MCF 10A (cell line): ENCODE data around the gene ARPP21. TPM values are rescaled to one million over a fixed set of nuclear protein-coding genes. Genes with fewer than 3 reads are reported as not detected.

Source experiments
- BruUV-seq: library from RNA; stranded (reverse); fragments of 400-500 nt; replicated peaks from 2 replicates; lab custom pipeline; 2021; lab: Mats Ljungman, UMichigan
- CTCF ChIA-PET: fragments of 300-600 bp; sonication (Branson Sonifier 250); formaldehyde crosslinking; extraction: SDS; loops from one replicate; lab custom pipeline; 2021; ENCODE audit warnings: antibody characterized with exemption, inconsistent platforms; lab: Yijun Ruan, JAX
- POLR2A ChIA-PET: fragments of 300-600, 350-650 bp; sonication (Branson Sonifier 250); formaldehyde crosslinking; extraction: SDS; loops from one replicate; lab custom pipeline; 2020; ENCODE audit warnings: antibody characterized with exemption, inconsistent platforms; lab: Yijun Ruan, JAX
- DNase-seq: peaks from one replicate; pipeline ENCODE4 v3.0.0-alpha.2; 2018; ENCODE audit not compliant: unreplicated experiment
- H3K27ac Mint-ChIP-seq: one replicate; pipeline ENCODE4 v1.8.0; 2022; ENCODE audit warnings: mild to moderate bottlenecking, low read depth, mixed read lengths; ENCODE audit not compliant: unreplicated experiment
- H3K27me3 Mint-ChIP-seq: one replicate; pipeline ENCODE4 v1.8.0; 2022; ENCODE audit warnings: mixed read lengths; ENCODE audit not compliant: insufficient read depth, unreplicated experiment
- H3K36me3 Mint-ChIP-seq: one replicate; pipeline ENCODE4 v1.8.0; 2022; ENCODE audit warnings: mild to moderate bottlenecking, moderate library complexity, mixed read lengths; ENCODE audit not compliant: insufficient read depth, unreplicated experiment
- H3K4me1 Mint-ChIP-seq: one replicate; pipeline ENCODE4 v1.8.0; 2022; ENCODE audit warnings: mixed read lengths; ENCODE audit not compliant: insufficient read depth, unreplicated experiment
- H3K4me3 Mint-ChIP-seq: one replicate; pipeline ENCODE4 v1.8.0; 2022; ENCODE audit warnings: mild to moderate bottlenecking, moderate library complexity, mixed read lengths; ENCODE audit not compliant: unreplicated experiment
- H3K9me3 Mint-ChIP-seq: one replicate; pipeline ENCODE4 v1.8.0; 2022; ENCODE audit warnings: mixed read lengths; ENCODE audit not compliant: unreplicated experiment
- intact Hi-C: fragments of 100-400 bp; cut with micrococcal nuclease; formaldehyde crosslinking; loops from 2 replicates; pipeline ENCODE4 v1.14.1; 2022
- total RNA-seq: library from RNA; stranded (reverse); gene quantifications from 2 replicates; pipeline ENCODE4 v1.2.3, GENCODE V29; 2022
- TF ChIP-seq, protein P1 (sequence below): fragments of 200-600 bp; IDR thresholded peaks from one replicate; pipeline ENCODE4 v1.8.0; 2022; ENCODE audit warnings: antibody characterized with exemption, mild to moderate bottlenecking; ENCODE audit not compliant: unreplicated experiment

ARPP21 gene
- total RNA-seq, 1 experiment from 2014 or later, result not detected

DNA sequence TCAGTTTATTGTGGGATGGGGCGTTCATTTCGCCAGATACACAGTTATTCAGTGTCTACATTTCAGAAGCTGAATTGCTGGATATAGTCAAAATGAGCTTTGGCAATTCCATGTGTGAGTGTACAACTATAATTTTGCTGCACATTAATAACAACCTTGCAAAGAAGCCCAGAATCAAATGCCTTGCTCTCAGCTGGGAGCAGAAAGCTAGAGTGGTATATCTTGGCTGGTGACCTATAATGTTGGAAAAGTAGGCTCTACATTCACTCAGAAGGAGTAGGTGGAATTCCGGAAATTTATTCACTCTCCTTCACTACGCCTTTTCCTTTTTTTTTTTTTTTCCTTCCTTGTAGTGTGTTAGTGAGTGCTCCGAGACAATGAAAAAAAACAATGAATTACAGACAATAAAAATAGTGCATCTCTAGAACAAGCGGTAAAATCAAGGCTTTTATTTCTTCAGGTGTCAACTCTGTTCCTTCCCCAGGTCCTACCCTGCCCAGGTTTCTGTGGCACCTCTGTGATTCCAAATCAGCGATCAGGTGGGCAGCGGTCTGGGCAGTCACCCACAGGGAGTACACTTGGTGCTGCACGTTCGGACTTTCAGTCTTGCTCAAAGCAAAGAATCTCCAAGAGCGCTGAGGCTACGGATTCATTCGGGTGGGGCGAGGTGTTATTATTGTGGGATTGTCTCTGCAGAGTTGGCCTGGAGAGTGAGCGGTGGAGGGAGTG is 910 bp upstream of the ARPP21 start:
- Mint-ChIP-seq H3K4me1 (peaks cover 6% of the 10 kb centered on the region), H3K9me3 (no peaks in the 10 kb centered on the region), H3K27ac (no peak overlapping the region), H3K27me3 (peaks cover 94% of the 10 kb centered on the region), H3K36me3 (no peaks in the 10 kb centered on the region), H3K4me3 (no peak overlapping the region)
- ChIA-PET CTCF (interaction anchor here (0.6 kb wide), 1 partner anchor 37 kb away, joined by 3 read pairs; no protein-coding TSS in a partner anchor), POLR2A (interaction anchor here (0.6 kb wide), 1 partner anchor 86 kb away, joined by 3 read pairs; no protein-coding TSS in a partner anchor)
- intact Hi-C loops, result no loop called here
- TF ChIP-seq, protein P1, sequence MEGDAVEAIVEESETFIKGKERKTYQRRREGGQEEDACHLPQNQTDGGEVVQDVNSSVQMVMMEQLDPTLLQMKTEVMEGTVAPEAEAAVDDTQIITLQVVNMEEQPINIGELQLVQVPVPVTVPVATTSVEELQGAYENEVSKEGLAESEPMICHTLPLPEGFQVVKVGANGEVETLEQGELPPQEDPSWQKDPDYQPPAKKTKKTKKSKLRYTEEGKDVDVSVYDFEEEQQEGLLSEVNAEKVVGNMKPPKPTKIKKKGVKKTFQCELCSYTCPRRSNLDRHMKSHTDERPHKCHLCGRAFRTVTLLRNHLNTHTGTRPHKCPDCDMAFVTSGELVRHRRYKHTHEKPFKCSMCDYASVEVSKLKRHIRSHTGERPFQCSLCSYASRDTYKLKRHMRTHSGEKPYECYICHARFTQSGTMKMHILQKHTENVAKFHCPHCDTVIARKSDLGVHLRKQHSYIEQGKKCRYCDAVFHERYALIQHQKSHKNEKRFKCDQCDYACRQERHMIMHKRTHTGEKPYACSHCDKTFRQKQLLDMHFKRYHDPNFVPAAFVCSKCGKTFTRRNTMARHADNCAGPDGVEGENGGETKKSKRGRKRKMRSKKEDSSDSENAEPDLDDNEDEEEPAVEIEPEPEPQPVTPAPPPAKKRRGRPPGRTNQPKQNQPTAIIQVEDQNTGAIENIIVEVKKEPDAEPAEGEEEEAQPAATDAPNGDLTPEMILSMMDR, result no peak
- no TSS peak for BruUV-seq
- DNase-seq, result no peak

- no peaks in the 10 kb centered on the region for H3K36me3 Mint-ChIP-seq
- no peaks in the 10 kb centered on the region for H3K9me3 Mint-ChIP-seq
- H3K4me3 Mint-ChIP-seq, result no peak overlapping the region
- ChIA-PET POLR2A (no interaction called here), CTCF (no interaction called here)
- no TSS peak for BruUV-seq
- TF ChIP-seq, protein P1, result no peak
- DNase-seq, result no peak
- H3K4me1 Mint-ChIP-seq, result peaks cover 6% of the 10 kb centered on the region
- intact Hi-C loops, result no loop called here
- H3K27ac Mint-ChIP-seq, result no peak overlapping the region
- peaks cover 94% of the 10 kb centered on the region for H3K27me3 Mint-ChIP-seq
Observed at GRCh38 chr3:35638980-35639253, 408 bp upstream of the ARPP21 start.

DNA sequence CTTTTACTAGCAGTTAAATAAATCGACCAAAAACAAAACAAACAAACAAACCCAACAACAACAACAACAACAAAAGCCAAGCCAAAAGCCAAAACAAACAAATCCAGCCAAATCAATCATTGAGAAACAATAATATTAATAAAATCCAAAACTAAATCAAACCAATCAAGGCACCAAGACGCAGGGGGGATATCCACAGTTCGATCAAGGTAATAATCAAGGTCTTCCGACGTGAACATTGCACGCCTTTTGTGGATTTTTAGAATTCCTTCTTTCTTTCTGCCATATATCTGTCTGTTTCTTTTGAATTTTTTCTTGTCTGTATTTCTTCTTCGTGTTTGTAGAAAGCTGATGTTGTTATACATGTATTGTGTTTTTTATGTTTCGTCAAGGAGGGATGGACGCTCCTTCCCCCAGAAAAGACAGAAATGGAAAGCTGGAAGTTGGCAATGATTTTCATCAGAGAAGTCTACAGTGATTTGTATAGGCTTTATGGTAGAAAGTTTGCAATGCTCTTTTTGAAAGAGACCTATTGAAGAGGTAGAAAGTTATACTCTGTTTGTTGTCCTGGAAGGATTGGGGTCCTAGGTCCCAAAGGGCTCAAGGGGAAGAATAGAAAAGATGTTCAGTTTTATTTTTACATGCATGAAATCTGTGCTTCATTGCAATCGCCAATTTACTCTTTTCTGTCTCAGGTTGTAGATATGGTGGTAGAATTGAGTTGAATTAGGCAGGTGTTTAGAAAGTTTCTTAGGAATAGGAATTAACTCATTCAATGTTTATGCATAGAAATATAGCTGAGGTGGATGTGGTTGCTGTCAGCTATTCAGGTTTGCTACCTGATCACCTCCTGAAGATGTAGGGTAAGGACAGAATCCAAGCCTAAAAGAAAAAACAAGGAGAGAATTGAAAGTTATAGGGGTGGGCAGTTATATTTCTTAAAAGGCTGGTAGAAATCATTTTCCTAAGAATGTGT is 1.2 kb downstream of the ARPP21 start:
- Mint-ChIP-seq H3K4me1 (peaks cover 6% of the 10 kb centered on the region), H3K27me3 (peaks cover 99% of the 10 kb centered on the region), H3K9me3 (no peaks in the 10 kb centered on the region), H3K27ac (no peak overlapping the region), H3K36me3 (no peaks in the 10 kb centered on the region), H3K4me3 (no peak overlapping the region)
- TF ChIP-seq, protein P1, result no peak
- intact Hi-C loops, result no loop called here
- no TSS peak for BruUV-seq
- no peak for DNase-seq
- POLR2A ChIA-PET, result no interaction called here
- CTCF ChIA-PET, result interaction anchor here (0.7 to 0.8 kb wide), 2 partner anchors 322 to 1629 kb away, joined by 3 read pairs; no protein-coding TSS in a partner anchor

- Mint-ChIP-seq H3K4me1 (peaks cover 6% of the 10 kb centered on the region), H3K36me3 (no peaks in the 10 kb centered on the region), H3K9me3 (no peaks in the 10 kb centered on the region), H3K27ac (no peak overlapping the region), H3K27me3 (peaks cover 99% of the 10 kb centered on the region), H3K4me3 (no peak overlapping the region)
- no TSS peak for BruUV-seq
- TF ChIP-seq, protein P1, result no peak
- intact Hi-C loops, result no loop called here
- no peak for DNase-seq
- ChIA-PET CTCF (no interaction called here), POLR2A (no interaction called here)
Observed at GRCh38 chr3:35641331-35641730, 2.0 kb downstream of the ARPP21 start.
